Posterior cingulate gyrus (tissue), 11 donors: ENCODE measurements around the gene PLXNB1.
"Not testable (repeated sequence)": the region's sequence is repeated elsewhere in the genome, so short reads cannot be mapped to it uniquely, and the experiment has no call there.

Experiments used
- DNase-seq, 10 donors: peaks; one replicate each; pipeline versions ENCODE4 v3.0.0 to v3.0.0-alpha.2; 2020 to 2021; ENCODE audit warnings: mixed read lengths in 3 of 10
- intact Hi-C: fragments of 100-400 bp; cut with DNase I; formaldehyde crosslinking; loops from one replicate; pipeline ENCODE4 v1.15.1; 2023

Gene PLXNB1, protein sequence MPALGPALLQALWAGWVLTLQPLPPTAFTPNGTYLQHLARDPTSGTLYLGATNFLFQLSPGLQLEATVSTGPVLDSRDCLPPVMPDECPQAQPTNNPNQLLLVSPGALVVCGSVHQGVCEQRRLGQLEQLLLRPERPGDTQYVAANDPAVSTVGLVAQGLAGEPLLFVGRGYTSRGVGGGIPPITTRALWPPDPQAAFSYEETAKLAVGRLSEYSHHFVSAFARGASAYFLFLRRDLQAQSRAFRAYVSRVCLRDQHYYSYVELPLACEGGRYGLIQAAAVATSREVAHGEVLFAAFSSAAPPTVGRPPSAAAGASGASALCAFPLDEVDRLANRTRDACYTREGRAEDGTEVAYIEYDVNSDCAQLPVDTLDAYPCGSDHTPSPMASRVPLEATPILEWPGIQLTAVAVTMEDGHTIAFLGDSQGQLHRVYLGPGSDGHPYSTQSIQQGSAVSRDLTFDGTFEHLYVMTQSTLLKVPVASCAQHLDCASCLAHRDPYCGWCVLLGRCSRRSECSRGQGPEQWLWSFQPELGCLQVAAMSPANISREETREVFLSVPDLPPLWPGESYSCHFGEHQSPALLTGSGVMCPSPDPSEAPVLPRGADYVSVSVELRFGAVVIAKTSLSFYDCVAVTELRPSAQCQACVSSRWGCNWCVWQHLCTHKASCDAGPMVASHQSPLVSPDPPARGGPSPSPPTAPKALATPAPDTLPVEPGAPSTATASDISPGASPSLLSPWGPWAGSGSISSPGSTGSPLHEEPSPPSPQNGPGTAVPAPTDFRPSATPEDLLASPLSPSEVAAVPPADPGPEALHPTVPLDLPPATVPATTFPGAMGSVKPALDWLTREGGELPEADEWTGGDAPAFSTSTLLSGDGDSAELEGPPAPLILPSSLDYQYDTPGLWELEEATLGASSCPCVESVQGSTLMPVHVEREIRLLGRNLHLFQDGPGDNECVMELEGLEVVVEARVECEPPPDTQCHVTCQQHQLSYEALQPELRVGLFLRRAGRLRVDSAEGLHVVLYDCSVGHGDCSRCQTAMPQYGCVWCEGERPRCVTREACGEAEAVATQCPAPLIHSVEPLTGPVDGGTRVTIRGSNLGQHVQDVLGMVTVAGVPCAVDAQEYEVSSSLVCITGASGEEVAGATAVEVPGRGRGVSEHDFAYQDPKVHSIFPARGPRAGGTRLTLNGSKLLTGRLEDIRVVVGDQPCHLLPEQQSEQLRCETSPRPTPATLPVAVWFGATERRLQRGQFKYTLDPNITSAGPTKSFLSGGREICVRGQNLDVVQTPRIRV (N-terminal part only)

DNA sequence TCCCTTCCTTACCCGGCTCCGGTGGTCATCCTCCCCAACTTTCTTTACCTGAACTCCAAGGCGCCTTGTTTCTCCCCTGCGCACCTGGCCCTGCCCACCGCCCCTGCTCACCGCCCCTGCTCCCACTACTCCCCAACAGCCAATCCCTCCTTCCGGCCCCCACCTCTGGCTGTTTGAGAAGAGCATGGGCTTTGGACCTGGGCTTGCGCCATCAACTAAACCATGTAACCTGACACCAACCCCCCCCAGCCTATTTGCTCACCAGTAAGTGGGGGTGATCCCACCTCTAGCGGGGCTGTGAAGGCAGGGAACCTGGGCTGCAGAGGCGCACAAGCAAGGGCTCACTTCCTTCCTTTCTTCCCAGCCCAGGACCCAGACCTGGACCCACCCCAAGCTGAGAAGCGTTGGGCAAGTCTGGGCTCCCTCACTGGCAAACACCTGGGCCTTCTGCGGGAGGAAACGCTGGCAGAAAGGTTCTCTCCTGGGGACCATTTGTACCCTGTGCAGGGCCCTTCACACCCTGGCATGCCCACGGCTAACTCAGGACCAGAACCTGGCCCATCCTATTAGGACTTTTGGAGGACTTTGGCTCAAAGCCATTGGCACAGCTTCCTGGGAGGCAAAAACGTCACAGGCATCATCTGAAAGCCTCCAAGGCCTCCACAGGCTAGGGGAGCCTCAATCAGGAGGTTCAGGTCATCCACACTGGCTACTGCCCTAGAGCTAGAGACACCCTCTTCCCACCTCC, at the start of gene PLXNB1:
PLXNB1 (minus strand) TSS at position 127 of the 748 bp plus-strand sequence. CDS start 5,475 bp downstream, outside the sequence.
- peak in 2 of 10 donors; percentile 74 to 80 for DNase-seq
- intact Hi-C loops = no loop called here

- intact Hi-C loops = no loop called here
- peak in 2 of 10 donors; percentile 48 to 52 for DNase-seq
Observed at GRCh38 chr3:48478626-48479555, 49.0 kb upstream of the PLXNB1 start.

- intact Hi-C loops = no loop called here
- peak in 2 of 10 donors; percentile 35 to 70 for DNase-seq
Observed at GRCh38 chr3:48477959-48478520, 48.2 kb upstream of the PLXNB1 start.

DNA sequence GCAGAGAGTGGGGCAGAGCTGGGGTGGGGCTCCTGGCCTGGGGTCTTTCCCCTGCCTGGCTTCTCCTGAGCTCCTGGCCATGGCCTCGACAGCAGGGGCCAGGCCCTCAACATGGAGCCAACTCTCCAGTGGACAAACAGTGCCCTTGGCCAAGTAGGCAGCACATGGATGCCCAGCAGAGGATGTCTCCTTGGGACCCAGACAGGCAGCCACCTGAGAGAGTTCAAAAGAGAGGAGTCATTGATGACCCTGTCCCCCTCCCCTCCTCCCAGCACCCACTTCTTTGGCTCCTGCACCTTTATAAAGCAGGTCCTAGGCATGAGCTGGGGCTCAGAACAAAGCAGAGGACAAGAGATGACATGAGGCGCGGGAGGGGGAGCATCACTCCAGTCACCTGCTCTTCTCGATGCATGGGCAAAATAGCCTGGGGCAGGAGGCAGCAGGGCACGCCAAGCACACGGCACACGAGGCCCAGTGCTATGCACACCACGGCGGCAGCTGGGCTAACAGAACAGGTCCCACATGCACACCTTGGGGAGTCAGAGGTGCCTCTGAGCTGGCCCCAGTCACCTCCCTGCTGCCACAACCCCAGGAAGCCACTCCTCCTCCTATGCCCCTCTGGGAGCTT, 46.7 kb upstream of the PLXNB1 start:
- intact Hi-C loops = no loop called here
- peak in 1 of 10 donors; percentile 59 for DNase-seq

DNA sequence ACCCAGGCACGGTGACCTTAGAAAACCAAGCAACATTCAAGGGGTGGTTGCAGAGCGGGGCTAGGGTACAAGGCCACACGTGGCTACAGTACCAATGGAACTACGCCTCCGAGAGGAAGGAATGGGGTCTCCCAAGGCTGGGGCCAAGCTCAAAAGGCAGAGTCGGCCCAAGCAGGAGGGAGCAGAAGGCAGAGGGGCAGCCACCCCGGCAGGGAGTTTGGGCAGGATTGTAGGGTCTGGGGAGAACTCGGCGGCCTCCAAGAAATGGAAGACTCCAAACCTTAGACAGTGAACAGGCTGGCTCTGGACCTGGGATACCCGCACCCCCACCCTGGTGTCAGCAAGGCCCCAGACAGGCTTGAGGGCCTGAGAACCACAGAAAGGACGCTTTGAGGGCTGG, 45.3 kb upstream of the PLXNB1 start:
- intact Hi-C loops = no loop called here
- peak in 1 of 10 donors; percentile 62 for DNase-seq

DNA sequence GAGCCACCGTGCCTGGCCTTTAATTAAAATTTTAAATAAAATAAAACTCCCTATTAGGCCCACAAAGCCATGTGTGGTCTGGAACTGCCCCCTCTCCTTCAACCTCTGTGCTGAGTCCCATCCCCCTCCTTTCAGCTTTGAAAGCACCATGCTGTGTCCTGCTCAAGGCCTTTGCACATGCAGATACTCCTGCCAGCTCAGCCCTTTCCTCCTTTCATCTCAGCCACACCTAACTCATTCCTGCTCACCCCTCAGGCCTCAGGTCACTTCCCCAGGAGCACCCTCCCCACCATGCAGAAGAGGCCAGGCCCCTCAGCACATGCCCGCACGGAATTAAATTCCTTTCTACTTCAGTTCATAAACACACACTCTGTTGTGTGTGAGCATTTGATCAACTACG, 44.7 kb upstream of the PLXNB1 start:
- DNase-seq = no peak
- intact Hi-C loops = no loop called here

DNA sequence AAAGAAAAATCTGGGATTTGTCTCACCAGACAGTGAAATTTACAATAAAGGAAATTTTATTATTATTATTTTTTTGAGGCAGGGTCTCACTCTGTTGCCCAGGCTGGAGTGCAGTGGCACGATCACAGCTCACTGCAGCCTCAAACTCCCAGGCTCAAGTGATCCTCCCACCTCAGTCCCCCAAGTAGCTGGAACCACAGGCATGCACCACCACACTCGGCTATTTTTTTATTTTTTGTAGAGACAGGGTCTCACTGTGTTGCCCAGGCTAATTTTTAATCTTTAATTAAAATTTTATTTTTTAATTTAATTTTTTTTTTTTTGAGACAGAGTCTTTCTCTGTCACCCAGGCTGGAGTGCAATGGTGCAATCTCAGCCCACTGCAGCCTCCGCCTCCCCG, 44.1 kb upstream of the PLXNB1 start:
- intact Hi-C loops, DNase-seq: not testable (repeated sequence)

GRCh38 chr3:48473617-48473952, 43.7 kb upstream of the PLXNB1 start:
- intact Hi-C loops = no loop called here

DNA sequence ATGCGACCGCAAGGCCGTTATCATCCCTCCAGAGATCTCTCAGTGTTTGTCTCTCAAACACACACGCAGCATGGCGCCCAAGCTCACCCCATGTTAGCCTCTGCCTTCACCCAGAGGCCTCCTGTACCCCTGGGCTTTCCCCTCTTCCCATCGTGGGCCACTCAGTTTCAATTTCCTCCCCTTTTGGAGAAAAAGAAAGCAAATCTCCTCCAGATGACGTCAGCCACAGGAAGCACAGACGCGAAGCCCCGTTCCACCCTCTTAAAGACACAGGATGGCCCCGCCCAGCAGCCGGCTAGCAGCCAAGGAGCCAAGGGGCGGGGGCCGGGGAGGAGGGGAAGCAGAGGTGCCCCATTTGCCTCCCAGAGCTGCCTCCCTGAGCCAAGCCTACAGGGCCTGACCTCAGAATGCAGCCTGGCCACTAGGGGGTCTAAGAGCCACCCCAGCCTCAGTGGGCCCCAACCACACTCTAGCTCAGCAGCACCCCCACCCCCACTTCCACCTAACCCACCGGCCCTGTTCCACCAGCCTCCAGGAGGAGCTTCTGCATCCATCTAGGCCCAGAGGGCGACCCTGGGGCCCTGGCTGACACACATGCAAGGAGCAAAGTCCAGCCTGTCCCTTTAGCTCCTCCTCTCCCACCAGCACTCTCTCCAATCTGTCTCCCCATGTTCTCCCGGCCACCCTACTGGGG, 43.2 kb upstream of the PLXNB1 start:
- peak; percentile 67 to 97 (median 80) for DNase-seq
- intact Hi-C loops = no loop called here

More at GRCh38 chr3:48473617-48473952, 43.7 kb upstream of the PLXNB1 start:
- DNase-seq = no peak

DNA sequence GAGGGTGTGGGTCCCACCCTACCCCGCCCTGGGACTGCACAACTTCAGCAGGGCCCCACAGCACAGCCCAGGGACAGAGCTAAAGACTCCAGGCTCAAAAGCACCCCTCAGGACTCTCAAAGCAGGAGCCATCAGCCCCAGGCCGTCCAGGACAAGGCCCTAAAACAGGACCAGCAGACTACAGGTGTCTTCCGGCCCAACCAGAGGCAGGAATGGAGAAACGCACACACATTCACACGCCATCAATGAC, 42.7 kb upstream of the PLXNB1 start:
- DNase-seq = peak in 1 of 10 donors; percentile 75
- intact Hi-C loops = no loop called here

DNA sequence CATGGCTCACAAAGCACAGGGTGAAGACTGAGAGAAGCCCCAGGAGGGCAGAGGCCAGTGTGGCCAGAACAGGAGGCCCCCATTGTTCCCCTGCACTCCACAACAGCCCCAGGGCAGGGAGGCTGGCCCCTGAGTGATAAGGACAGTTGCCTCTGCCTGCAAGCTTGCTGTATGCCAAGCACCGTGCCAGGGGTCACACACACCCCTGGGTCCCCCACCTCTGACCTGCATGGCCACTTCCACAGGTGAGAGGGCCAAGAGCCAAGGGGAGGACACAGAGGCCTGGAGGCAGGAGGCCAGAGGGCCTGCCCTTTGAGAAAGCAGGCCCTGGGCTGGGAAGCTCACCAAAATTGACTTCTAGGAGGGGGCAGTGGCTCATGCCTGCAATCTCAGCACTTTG, 40.4 kb upstream of the PLXNB1 start:
- no peak for DNase-seq
- intact Hi-C loops = no loop called here

GRCh38 chr3:48469046-48469915, 39.4 kb upstream of the PLXNB1 start:
- peak in 4 of 10 donors; percentile 15 to 87 (median 56) for DNase-seq
- intact Hi-C loops = loop anchor here (5.0 kb wide), 1 partner anchor 33 kb away; the partner anchor contains the start of gene SHISA5

DNA sequence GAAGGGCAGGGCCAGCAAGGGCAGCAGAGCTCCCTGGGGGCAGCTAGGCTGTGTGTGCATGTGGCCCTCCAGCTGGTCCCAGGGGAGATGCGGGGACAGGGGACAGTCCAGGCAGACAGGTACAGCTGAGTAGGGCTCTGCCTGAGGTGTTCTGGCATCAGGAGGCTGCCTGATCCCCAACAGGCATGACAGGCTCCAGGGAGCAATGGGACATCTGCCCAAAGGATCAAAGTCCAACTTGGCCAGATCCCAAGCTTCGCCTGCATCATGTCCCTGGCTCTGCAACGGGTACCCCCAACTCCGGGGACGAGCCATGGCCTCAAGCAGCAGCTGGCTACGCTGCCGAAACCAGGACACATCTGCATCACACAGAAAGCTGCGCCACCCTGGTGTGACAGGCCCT, 38.4 kb upstream of the PLXNB1 start:
- intact Hi-C loops = loop anchor here (5.0 kb wide), 1 partner anchor 34 kb away; the partner anchor contains the start of gene SHISA5

GRCh38 chr3:48467473-48468267, 37.8 kb upstream of the PLXNB1 start:
- no peak for DNase-seq
- intact Hi-C loops = loop anchor here (5.0 kb wide), 1 partner anchor 35 kb away; the partner anchor contains the start of gene SHISA5

More for the DNA sequence above, 38.4 kb upstream of the PLXNB1 start:
- DNase-seq = no peak

DNA sequence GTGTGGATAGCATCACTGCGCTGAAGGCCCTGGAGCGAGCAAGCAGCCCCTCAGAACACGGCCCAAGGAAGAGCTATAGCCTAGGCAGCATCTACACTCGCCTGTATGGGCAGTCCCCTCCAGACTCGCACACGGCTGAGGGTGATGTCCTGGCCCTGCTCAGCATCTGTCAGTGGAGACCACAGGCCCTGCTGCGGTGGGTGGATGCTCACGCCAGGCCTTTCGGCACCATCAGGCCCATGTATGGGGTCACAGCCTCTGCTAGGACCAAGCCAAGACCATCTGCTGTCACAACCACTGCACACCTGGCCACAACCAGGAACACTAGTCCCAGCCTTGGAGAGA, 37.2 kb upstream of the PLXNB1 start:
- intact Hi-C loops = loop anchor here (5.0 kb wide), 1 partner anchor 35 kb away; the partner anchor contains the start of gene SHISA5
- DNase-seq = no peak
